Skin epidermis (tissue), 12 donors: ENCODE data around the gene RBM28.
A peak's percentile ranks its signal among the peaks of the same experiment; 100 is the strongest.

Source experiments
- H3K27ac ChIP-seq, 21 experiments: fragments of 200-600 bp; sonication (generic) in 11 of 21; one replicate each; pipeline ENCODE4 v1.5.0; 2020; ENCODE audit warnings: mild to moderate bottlenecking in 3 of 21, inconsistent platforms in 2 of 21, moderate library complexity in 2 of 21
- H3K4me3 ChIP-seq, 7 experiments: fragments of 200-600 bp; sonication (generic) in 2 of 7; one replicate each; pipeline ENCODE4 v1.5.0; 2020; ENCODE audit warnings: inconsistent platforms in 2 of 7, mild to moderate bottlenecking in 2 of 7, moderate library complexity in 1 of 7

The RBM28 gene

DNA sequence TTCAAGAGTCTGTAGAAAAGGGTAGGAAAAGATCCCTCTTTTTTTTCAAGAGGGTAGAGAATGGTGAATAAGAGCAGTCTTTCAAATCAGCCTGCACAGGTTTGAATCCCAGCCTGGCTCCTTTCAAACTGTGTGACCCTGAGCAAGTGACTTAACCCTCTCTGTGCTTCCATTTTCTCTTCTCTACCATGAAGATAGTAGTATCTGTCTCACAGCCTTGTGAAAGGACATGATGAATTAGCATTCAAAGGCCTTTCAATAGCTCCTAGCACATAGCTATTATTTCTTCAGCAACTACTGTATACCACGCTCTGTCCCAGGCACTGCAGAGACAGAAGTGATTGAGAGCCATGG, 77.2 kb downstream of the RBM28 start:
- peak overlapping the region in 1 of 21 experiments; percentile 24 for H3K27ac ChIP-seq
- no peak overlapping the region for H3K4me3 ChIP-seq

GRCh38 chr7:128265906-128266300, 77.8 kb downstream of the RBM28 start:
- Histone ChIP-seq H3K27ac (no peak overlapping the region), H3K4me3 (no peak overlapping the region)

DNA sequence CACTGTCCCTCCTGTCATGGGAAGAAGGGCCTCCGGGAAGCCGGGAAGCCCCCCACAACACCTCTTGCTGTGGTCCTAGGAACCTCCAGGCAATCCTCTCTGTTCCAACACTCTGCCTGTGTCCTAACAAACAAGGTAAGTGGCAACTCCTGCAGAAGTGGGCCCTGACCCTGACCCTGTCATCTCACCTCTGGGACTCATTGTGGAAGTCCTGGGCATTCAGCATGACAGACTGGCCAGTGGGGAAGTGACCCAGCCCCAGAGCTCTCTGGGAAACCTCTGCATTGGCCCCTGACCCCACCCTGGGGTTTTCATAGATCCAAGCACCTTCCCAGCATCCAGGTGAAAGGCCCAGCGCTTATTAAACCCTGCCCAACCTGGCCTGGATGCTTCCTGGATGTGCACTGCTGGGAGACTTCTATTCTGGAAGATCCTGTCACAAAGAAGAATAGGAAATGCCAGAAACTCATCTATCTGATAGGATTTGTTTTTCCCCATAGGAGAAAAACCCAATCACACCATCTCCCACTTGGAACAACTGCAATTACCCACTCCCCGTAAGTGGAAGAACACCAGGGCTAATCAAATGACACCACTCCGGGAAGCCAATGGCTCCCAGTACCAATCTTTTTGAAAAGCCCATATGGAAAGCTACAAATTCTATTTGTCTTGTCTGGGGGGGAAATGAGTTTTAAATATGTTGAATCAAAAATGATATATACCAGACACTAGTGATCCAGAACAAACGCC, 78.4 kb downstream of the RBM28 start:
- Histone ChIP-seq H3K27ac (no peak overlapping the region), H3K4me3 (no peak overlapping the region)

- Histone ChIP-seq H3K27ac (no peak overlapping the region), H3K4me3 (no peak overlapping the region)
Measured at GRCh38 chr7:128264477-128264876, 79.2 kb downstream of the RBM28 start.

- no peak overlapping the region for H3K4me3 ChIP-seq
- no peak overlapping the region for H3K27ac ChIP-seq
Measured at GRCh38 chr7:128263420-128263819, 80.3 kb downstream of the RBM28 start.

GRCh38 chr7:128262273-128263028, 81.3 kb downstream of the RBM28 start:
- H3K4me3 ChIP-seq, result no peak overlapping the region
- H3K27ac ChIP-seq, result no peak overlapping the region

GRCh38 chr7:128260069-128260795, 83.5 kb downstream of the RBM28 start:
- peak overlapping the region in 17 of 21 experiments; percentile 26 to 84 (median 68) for H3K27ac ChIP-seq

DNA sequence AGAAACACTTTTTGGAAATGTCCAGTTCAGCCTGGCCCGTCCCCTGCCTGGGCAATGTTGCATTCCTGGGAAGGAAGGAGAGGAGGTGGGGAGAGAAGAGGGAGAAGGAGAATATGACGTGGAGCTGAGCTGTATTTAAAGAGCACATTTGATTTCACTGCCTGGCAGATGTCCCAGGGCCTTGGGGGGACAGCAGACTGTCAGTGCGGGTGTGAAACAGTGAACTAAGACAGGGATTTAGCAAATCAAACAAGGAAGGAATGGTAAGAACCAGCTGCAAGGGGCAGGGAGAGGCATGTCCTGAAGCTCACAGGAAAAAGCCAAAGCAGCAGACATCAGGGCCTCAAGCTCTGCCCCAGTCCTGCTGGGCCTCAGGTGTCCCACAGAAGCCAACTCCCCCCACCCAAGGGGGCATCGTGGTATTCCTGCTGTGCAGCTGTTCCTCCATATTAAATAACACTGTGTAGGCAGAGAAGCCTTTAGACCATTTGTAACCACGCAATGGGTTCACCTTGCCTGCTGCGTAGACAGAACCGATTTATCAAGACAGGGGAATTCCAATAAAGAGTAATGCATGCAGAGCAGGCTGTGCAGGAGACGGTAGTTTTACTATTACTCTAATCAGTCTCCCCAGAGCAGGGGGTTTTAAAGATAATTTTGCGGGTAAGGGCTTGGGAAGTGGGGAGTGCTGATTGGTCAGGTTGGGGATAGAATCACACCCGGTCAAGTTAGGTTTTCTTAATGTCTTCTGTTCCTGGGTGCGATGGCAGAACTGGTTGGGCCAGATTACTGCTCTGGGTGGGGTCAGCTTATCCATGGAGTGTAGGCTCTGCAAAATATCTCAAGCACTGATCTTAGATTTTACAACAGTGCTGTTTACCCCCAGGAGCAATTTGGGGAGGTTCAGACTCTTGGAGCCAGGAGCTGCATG, 84.3 kb downstream of the RBM28 start:
- peak overlapping the region in 18 of 21 experiments; percentile 11 to 84 (median 69) for H3K27ac ChIP-seq
- H3K4me3 ChIP-seq, result no peak overlapping the region

More at GRCh38 chr7:128260069-128260795, 83.5 kb downstream of the RBM28 start:
- H3K4me3 ChIP-seq, result no peak overlapping the region

DNA sequence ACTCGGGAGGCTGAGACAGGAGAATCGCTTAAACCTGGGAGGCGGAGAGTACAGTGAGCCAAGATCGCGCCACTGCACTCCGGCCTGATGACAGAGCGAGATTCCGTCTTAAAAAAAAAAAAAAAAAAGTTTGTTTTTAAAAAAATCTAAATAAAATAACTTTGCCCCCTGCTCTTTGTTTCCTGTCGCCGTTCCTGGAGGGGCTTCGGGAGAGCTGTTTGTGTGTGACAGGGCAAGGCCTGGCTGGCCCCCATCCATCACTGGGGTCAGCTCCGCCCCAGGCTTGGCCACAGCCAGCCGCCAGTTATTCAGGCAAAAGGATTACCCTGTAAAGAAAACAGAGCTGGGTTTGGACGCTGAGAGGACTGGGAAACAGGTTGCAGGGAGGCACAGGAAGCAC, 86.2 kb downstream of the RBM28 start:
- no peak overlapping the region for H3K27ac ChIP-seq
- H3K4me3 ChIP-seq, result no peak overlapping the region

GRCh38 chr7:128255271-128255670, 88.4 kb downstream of the RBM28 start:
- H3K4me3 ChIP-seq, result no peak overlapping the region
- H3K27ac ChIP-seq, result no peak overlapping the region

- Histone ChIP-seq H3K4me3 (no peak overlapping the region), H3K27ac (no peak overlapping the region)
Measured at GRCh38 chr7:128254470-128254869, 89.2 kb downstream of the RBM28 start.

DNA sequence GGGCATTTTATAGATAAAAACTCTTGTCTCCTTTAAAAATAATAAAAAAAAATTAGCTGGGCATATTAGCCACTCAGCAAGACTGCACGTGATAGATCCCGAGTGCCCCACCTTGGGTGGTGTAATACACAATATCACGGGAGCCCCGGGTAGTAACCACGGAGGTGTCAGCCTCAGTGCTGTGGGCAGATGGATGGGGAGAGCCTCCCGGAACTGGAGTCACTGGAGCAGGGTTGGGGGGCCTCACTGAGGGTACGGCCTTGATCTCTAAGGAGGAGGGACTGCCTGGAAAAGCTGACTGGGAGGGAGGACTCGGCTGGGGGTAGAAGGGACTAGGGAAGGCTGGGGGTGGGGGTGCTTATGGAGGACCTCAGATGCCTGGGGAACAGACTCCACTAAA, 90.0 kb downstream of the RBM28 start:
- Histone ChIP-seq H3K27ac (no peak overlapping the region), H3K4me3 (no peak overlapping the region)

- Histone ChIP-seq H3K27ac (no peak overlapping the region), H3K4me3 (no peak overlapping the region)
Measured at GRCh38 chr7:128251337-128251736, 92.4 kb downstream of the RBM28 start.
